ENCODE measurements around the gene MID1.

MID1 gene

GRCh38 chrX:10542586-10542985 lies 77.8 kb downstream of the MID1 start:
- H3K9ac ChIP-seq (ENCODE audit: low read length), result no peak overlapping the region
- H3F3A ChIP-seq (ENCODE audit: insufficient read depth), result no peaks in the 10 kb centered on the region
- no peak overlapping the region for H3K4me3 ChIP-seq (ENCODE audit: insufficient read depth, low read length, poor library complexity, severe bottlenecking)
- H3K27ac ChIP-seq (ENCODE audit: low read depth, low read length), result no peak overlapping the region
- no peaks in the 10 kb centered on the region for H3K36me3 ChIP-seq (ENCODE audit: low read length)
- no peaks in the 10 kb centered on the region for H4K20me1 ChIP-seq (ENCODE audit: low read depth, low read length)
- no peaks in the 10 kb centered on the region for H3K9me3 ChIP-seq (ENCODE audit: insufficient read depth, low read length)
- H3K79me2 ChIP-seq (ENCODE audit: insufficient read depth, low read length), result no peaks in the 10 kb centered on the region
- no peak overlapping the region for H2AFZ ChIP-seq (ENCODE audit: low read depth, low read length, severe bottlenecking)
- no peak overlapping the region for H3K4me2 ChIP-seq (ENCODE audit: low read depth, low read length, poor library complexity, severe bottlenecking)
- no peaks in the 10 kb centered on the region for H3K27me3 ChIP-seq (ENCODE audit: low read length)
- no peaks in the 10 kb centered on the region for H3K9me2 ChIP-seq (replicated peaks; ENCODE audit: insufficient read depth, low read length)
- TF ChIP-seq CTCF (IDR thresholded peaks at IDR 0.05; ENCODE audit: insufficient read depth, low read length, poor library complexity, severe bottlenecking) (no peak), EZH2phosphoT487 (conservative IDR thresholded peaks at IDR 0.05; ENCODE audit: low read length) (no peak)

- Histone ChIP-seq H3K4me2 (ENCODE audit: low read depth, low read length, poor library complexity, severe bottlenecking) (no peak overlapping the region), H3K79me2 (ENCODE audit: insufficient read depth, low read length) (no peaks in the 10 kb centered on the region), H4K20me1 (ENCODE audit: low read depth, low read length) (no peaks in the 10 kb centered on the region), H3F3A (ENCODE audit: insufficient read depth) (no peaks in the 10 kb centered on the region), H3K36me3 (ENCODE audit: low read length) (no peaks in the 10 kb centered on the region), H3K9me2 (replicated peaks; ENCODE audit: insufficient read depth, low read length) (no peaks in the 10 kb centered on the region), H3K9ac (ENCODE audit: low read length) (no peak overlapping the region), H2AFZ (ENCODE audit: low read depth, low read length, severe bottlenecking) (no peak overlapping the region), H3K27me3 (ENCODE audit: low read length) (no peaks in the 10 kb centered on the region), H3K9me3 (ENCODE audit: insufficient read depth, low read length) (no peaks in the 10 kb centered on the region), H3K4me3 (ENCODE audit: insufficient read depth, low read length, poor library complexity, severe bottlenecking) (no peak overlapping the region), H3K27ac (ENCODE audit: low read depth, low read length) (no peak overlapping the region)
- TF ChIP-seq CTCF (IDR thresholded peaks at IDR 0.05; ENCODE audit: insufficient read depth, low read length, poor library complexity, severe bottlenecking), result no peak
These were observed 81.6 kb downstream of the MID1 start for GRCh38 chrX:10538831-10539230.

- TF ChIP-seq CTCF (IDR thresholded peaks at IDR 0.05; ENCODE audit: insufficient read depth, low read length, poor library complexity, severe bottlenecking), result no peak
- no peak for TF ChIP-seq EZH2phosphoT487 (conservative IDR thresholded peaks at IDR 0.05; ENCODE audit: low read length)
- Histone ChIP-seq H3K4me2 (ENCODE audit: low read depth, low read length, poor library complexity, severe bottlenecking) (no peak overlapping the region), H3K27me3 (ENCODE audit: low read length) (no peaks in the 10 kb centered on the region), H2AFZ (ENCODE audit: low read depth, low read length, severe bottlenecking) (no peak overlapping the region), H3K79me2 (ENCODE audit: insufficient read depth, low read length) (no peaks in the 10 kb centered on the region), H3F3A (ENCODE audit: insufficient read depth) (no peaks in the 10 kb centered on the region), H3K9me3 (ENCODE audit: insufficient read depth, low read length) (no peaks in the 10 kb centered on the region), H3K27ac (ENCODE audit: low read depth, low read length) (no peak overlapping the region), H3K4me3 (ENCODE audit: insufficient read depth, low read length, poor library complexity, severe bottlenecking) (no peak overlapping the region), H4K20me1 (ENCODE audit: low read depth, low read length) (no peaks in the 10 kb centered on the region), H3K36me3 (ENCODE audit: low read length) (no peaks in the 10 kb centered on the region), H3K9ac (ENCODE audit: low read length) (no peak overlapping the region), H3K9me2 (replicated peaks; ENCODE audit: insufficient read depth, low read length) (no peaks in the 10 kb centered on the region)
These were observed 83.1 kb downstream of the MID1 start for GRCh38 chrX:10537308-10537707.

- no peaks in the 10 kb centered on the region for H3K9me3 ChIP-seq (ENCODE audit: insufficient read depth, low read length)
- H3K9me2 ChIP-seq (replicated peaks; ENCODE audit: insufficient read depth, low read length), result no peaks in the 10 kb centered on the region
These were observed 83.6 kb downstream of the MID1 start for GRCh38 chrX:10536744-10537143.

More at GRCh38 chrX:10536744-10537143, 83.6 kb downstream of the MID1 start:
- no peak overlapping the region for H3K9ac ChIP-seq (ENCODE audit: low read length)
- H3K79me2 ChIP-seq (ENCODE audit: insufficient read depth, low read length), result no peaks in the 10 kb centered on the region
- TF ChIP-seq CTCF (IDR thresholded peaks at IDR 0.05; ENCODE audit: insufficient read depth, low read length, poor library complexity, severe bottlenecking), result no peak
- no peak for TF ChIP-seq EZH2phosphoT487 (conservative IDR thresholded peaks at IDR 0.05; ENCODE audit: low read length)
- H3K36me3 ChIP-seq (ENCODE audit: low read length), result no peaks in the 10 kb centered on the region
- H3K4me3 ChIP-seq (ENCODE audit: insufficient read depth, low read length, poor library complexity, severe bottlenecking), result no peak overlapping the region
- no peaks in the 10 kb centered on the region for H3K27me3 ChIP-seq (ENCODE audit: low read length)
- no peak overlapping the region for H2AFZ ChIP-seq (ENCODE audit: low read depth, low read length, severe bottlenecking)
- no peak overlapping the region for H3K27ac ChIP-seq (ENCODE audit: low read depth, low read length)
- H3F3A ChIP-seq (ENCODE audit: insufficient read depth), result no peaks in the 10 kb centered on the region
- H4K20me1 ChIP-seq (ENCODE audit: low read depth, low read length), result no peaks in the 10 kb centered on the region
- no peak overlapping the region for H3K4me2 ChIP-seq (ENCODE audit: low read depth, low read length, poor library complexity, severe bottlenecking)

All from SU-DHL-6 (cell line).